HG03442 (cell line): ENCODE data around the gene PAPPA2.

ENCODE experiments used
- ATAC-seq: cut with Tn5 transposase; IDR thresholded peaks from one replicate; pipeline ENCODE4 v1.9.1; 2021; ENCODE audit warnings: mild to moderate bottlenecking, moderate library complexity; ENCODE audit not compliant: unreplicated experiment

PAPPA2 gene

GRCh38 chr1:176691251-176692228 lies 228.6 kb downstream of the PAPPA2 start:
- ATAC-seq, result peak; percentile 83

GRCh38 chr1:176692431-176692830 lies 229.5 kb downstream of the PAPPA2 start:
- no peak for ATAC-seq

GRCh38 chr1:176692988-176693696 lies 230.2 kb downstream of the PAPPA2 start:
- no peak for ATAC-seq

GRCh38 chr1:176693697-176694329 lies 230.8 kb downstream of the PAPPA2 start:
- no peak for ATAC-seq

- no peak for ATAC-seq
Observed at GRCh38 chr1:176694713-176695112, 231.7 kb downstream of the PAPPA2 start.

- no peak for ATAC-seq
Observed at GRCh38 chr1:176696109-176696508, 233.1 kb downstream of the PAPPA2 start.

GRCh38 chr1:176696689-176697088 lies 233.7 kb downstream of the PAPPA2 start:
- ATAC-seq, result no peak

- no peak for ATAC-seq
Observed at GRCh38 chr1:176699821-176700220, 236.8 kb downstream of the PAPPA2 start.

- ATAC-seq, result no peak
Observed at GRCh38 chr1:176701151-176701866, 238.3 kb downstream of the PAPPA2 start.

- no peak for ATAC-seq
Observed at GRCh38 chr1:176702901-176703300, 239.9 kb downstream of the PAPPA2 start.

GRCh38 chr1:176705585-176705984 lies 242.6 kb downstream of the PAPPA2 start:
- ATAC-seq, result no peak

- no peak for ATAC-seq
Observed at GRCh38 chr1:176717066-176717750, 254.2 kb downstream of the PAPPA2 start.

GRCh38 chr1:176719447-176719846 lies 256.5 kb downstream of the PAPPA2 start:
- no peak for ATAC-seq

GRCh38 chr1:176720838-176721237 lies 257.9 kb downstream of the PAPPA2 start:
- ATAC-seq, result no peak

GRCh38 chr1:176733661-176734060 lies 270.7 kb downstream of the PAPPA2 start:
- ATAC-seq, result no peak

GRCh38 chr1:176735201-176735600 lies 272.2 kb downstream of the PAPPA2 start:
- no peak for ATAC-seq

GRCh38 chr1:176736015-176736414 lies 273.0 kb downstream of the PAPPA2 start:
- no peak for ATAC-seq

- no peak for ATAC-seq
Observed at GRCh38 chr1:176741181-176741580, 278.2 kb downstream of the PAPPA2 start.

GRCh38 chr1:176742322-176742721 lies 279.3 kb downstream of the PAPPA2 start:
- ATAC-seq, result no peak

GRCh38 chr1:176744142-176744541 lies 281.2 kb downstream of the PAPPA2 start:
- ATAC-seq, result no peak
